Spleen (tissue), 7 donors: Measurements from ENCODE around the gene HLCS.

Experiments used
- POLR2A ChIP-seq, 3 donors: fragments of 450-650 bp; IDR thresholded peaks; one replicate each; pipeline ENCODE4 v1.5.1; 2017; ENCODE audit warnings: antibody characterized with exemption in 3 of 3, mild to moderate bottlenecking in 1 of 3
- POLR2AphosphoS5 ChIP-seq, 3 donors: sonication (generic); formaldehyde crosslinking; IDR thresholded peaks; one replicate each; pipeline ENCODE4 v1.5.1; 2017; ENCODE audit warnings: antibody characterized with exemption in 3 of 3
- TF ChIP-seq, protein P1 (sequence below), 11 experiments: fragments of 200-600 bp in 7 of 11; fragments of 450-650 bp in 4 of 11; sonication (generic) in 4 of 11; IDR thresholded peaks in 8 of 11; conservative IDR thresholded peaks in 3 of 11; 1 replicate in 7 of 11; 2 replicates in 4 of 11; pipeline versions ENCODE4 v1.4.0 to v1.8.0; 2016 to 2021; ENCODE audit warnings: antibody characterized with exemption in 11 of 11, inconsistent platforms in 4 of 11, mild to moderate bottlenecking in 1 of 11
- donor health status: DM: no; HTN: no; CAD: no; lungs with moderate emphysema.
- donor health status: DM: no; HTN: no; CAD: no.
- donor health status: DM: no; HTN: no; CAD: no.

DNA sequence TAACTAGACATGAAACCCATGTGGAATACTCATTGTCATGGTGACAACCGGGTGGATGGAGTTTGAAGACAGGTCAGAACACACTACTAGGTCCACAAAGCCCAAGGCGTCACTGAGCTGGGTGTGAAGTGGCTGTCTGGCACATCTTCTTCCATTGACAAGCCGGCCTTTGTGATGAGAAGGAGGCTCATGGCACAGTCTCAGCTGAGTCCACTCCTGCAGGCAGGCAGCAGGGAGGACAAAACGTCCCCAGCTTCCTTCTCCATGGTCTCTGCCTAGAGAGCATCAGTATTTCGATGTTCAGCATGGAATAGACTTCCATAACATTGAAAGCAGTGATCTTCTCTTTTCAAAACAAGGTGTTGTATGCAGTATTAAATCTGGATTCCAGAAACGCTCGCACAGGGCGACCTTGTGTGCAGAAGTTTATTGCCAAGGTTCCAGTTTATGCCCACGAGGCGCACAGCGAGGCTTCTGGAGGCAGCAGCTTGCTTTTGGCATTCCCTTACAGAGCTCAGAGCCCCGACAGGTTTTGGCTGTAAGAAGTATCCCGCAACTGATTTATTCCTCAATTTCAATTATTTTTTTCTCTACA, 163.3 kb downstream of the HLCS start:
- TF ChIP-seq, protein P1, sequence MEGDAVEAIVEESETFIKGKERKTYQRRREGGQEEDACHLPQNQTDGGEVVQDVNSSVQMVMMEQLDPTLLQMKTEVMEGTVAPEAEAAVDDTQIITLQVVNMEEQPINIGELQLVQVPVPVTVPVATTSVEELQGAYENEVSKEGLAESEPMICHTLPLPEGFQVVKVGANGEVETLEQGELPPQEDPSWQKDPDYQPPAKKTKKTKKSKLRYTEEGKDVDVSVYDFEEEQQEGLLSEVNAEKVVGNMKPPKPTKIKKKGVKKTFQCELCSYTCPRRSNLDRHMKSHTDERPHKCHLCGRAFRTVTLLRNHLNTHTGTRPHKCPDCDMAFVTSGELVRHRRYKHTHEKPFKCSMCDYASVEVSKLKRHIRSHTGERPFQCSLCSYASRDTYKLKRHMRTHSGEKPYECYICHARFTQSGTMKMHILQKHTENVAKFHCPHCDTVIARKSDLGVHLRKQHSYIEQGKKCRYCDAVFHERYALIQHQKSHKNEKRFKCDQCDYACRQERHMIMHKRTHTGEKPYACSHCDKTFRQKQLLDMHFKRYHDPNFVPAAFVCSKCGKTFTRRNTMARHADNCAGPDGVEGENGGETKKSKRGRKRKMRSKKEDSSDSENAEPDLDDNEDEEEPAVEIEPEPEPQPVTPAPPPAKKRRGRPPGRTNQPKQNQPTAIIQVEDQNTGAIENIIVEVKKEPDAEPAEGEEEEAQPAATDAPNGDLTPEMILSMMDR (IDR thresholded peaks at IDR 0.05 in 8 of 11, conservative IDR thresholded peaks at IDR 0.05 in 3 of 11) = no peak
- TF ChIP-seq POLR2A (IDR thresholded peaks at IDR 0.05) (no peak), POLR2AphosphoS5 (IDR thresholded peaks at IDR 0.05) (no peak)
